GM23338 (cell line): ENCODE data around the gene MAGOH. TPM values are rescaled to one million over a fixed set of nuclear protein-coding genes. Genes with fewer than 3 reads are reported as not detected.

Experiments
- ATAC-seq: fragments of 200-7000 bp; cut with Tn5 transposase; 3 replicates; pipeline ENCODE4 v1.9.1; 2020
- DNase-seq: peaks from one replicate; pipeline ENCODE4 v3.0.0-alpha.2; 2015; ENCODE audit warnings: low spot score
- H2AFZ ChIP-seq: fragments of 200-600 bp; sonication (generic); 2 replicates; pipeline ENCODE4 v1.8.0; 2016; ENCODE audit warnings: antibody characterized with exemption, mild to moderate bottlenecking, moderate library complexity
- H3F3A ChIP-seq: fragments of 200-600 bp; sonication (generic); replicated peaks from 2 replicates; pipeline ENCODE4 v1.8.0; 2017; ENCODE audit warnings: antibody characterized with exemption, mixed run types, low read depth
- H3K27ac ChIP-seq: fragments of 200-600 bp; sonication (generic); 2 replicates; pipeline ENCODE4 v1.6.1; 2016; ENCODE audit warnings: low read depth
- H3K27me3 ChIP-seq: fragments of 200-600 bp; sonication (generic); 2 replicates; pipeline ENCODE4 v1.8.0; 2016; ENCODE audit warnings: mild to moderate bottlenecking, mixed run types, moderate library complexity; ENCODE audit not compliant: insufficient read depth
- H3K36me3 ChIP-seq: fragments of 200-600 bp; sonication (generic); 2 replicates; pipeline ENCODE4 v1.8.0; 2016; ENCODE audit warnings: mild to moderate bottlenecking; ENCODE audit not compliant: insufficient read depth
- H3K4me1 ChIP-seq: fragments of 200-600 bp; sonication (generic); 2 replicates; pipeline ENCODE4 v1.8.0; 2016; ENCODE audit warnings: mild to moderate bottlenecking, moderate library complexity; ENCODE audit not compliant: insufficient read depth
- H3K4me2 ChIP-seq: fragments of 200-600 bp; sonication (generic); 2 replicates; pipeline ENCODE4 v1.7.1; 2017; ENCODE audit warnings: mixed run types
- H3K4me3 ChIP-seq: fragments of 200-600 bp; sonication (generic); 2 replicates; pipeline ENCODE4 v1.6.1; 2016; ENCODE audit warnings: mixed run types
- H3K79me2 ChIP-seq: fragments of 200-600 bp; sonication (generic); replicated peaks from 2 replicates; pipeline ENCODE4 v1.8.0; 2017; ENCODE audit warnings: mild to moderate bottlenecking; ENCODE audit not compliant: insufficient read depth
- H3K9me2 ChIP-seq: fragments of 200-600 bp; sonication (generic); 2 replicates; pipeline ENCODE4 v1.8.0; 2017; ENCODE audit not compliant: insufficient read depth
- H4K20me1 ChIP-seq: fragments of 200-600 bp; sonication (generic); replicated peaks from 2 replicates; pipeline ENCODE4 v1.8.0; 2017; ENCODE audit warnings: mild to moderate bottlenecking; ENCODE audit not compliant: insufficient read depth
- H3K27ac Mint-ChIP-seq: 2 replicates; pipeline ENCODE4 v1.8.0; 2020; ENCODE audit warnings: inconsistent platforms, mild to moderate bottlenecking, moderate library complexity, mixed read lengths
- H3K27me3 Mint-ChIP-seq: 3 replicates; pipeline ENCODE4 v1.8.0; 2022; ENCODE audit warnings: low read depth, mild to moderate bottlenecking, moderate library complexity, mixed read lengths, inconsistent platforms; ENCODE audit not compliant: insufficient read depth, poor library complexity
- H3K36me3 Mint-ChIP-seq: 3 replicates; pipeline ENCODE4 v1.8.0; 2021; ENCODE audit warnings: low read depth, mild to moderate bottlenecking, inconsistent platforms, moderate library complexity, mixed read lengths
- H3K4me1 Mint-ChIP-seq: 3 replicates; pipeline ENCODE4 v1.8.0; 2020; ENCODE audit warnings: mild to moderate bottlenecking, inconsistent platforms, mixed read lengths
- H3K4me3 Mint-ChIP-seq: 3 replicates; pipeline ENCODE4 v1.8.0; 2021; ENCODE audit warnings: moderate library complexity, mild to moderate bottlenecking, inconsistent platforms, mixed read lengths
- H3K9me3 Mint-ChIP-seq: 3 replicates; pipeline ENCODE4 v1.8.0; 2020; ENCODE audit warnings: moderate library complexity, mild to moderate bottlenecking, inconsistent platforms, mixed read lengths
- CREB1 ChIP-seq: fragments of 250-450 bp; sonication (Bioruptor Pico); IDR thresholded peaks from 2 replicates; pipeline ENCODE4 v1.5.0; 2020; ENCODE audit warnings: low read depth, mild to moderate bottlenecking, moderate library complexity
- CTCF ChIP-seq, 2 experiments: fragments of 200-600 bp in 1 of 2; sonication (generic) in 1 of 2; conservative IDR thresholded peaks; 2 replicates each; pipeline versions ENCODE4 v1.5.1 to v1.6.1; 2016 to 2017; ENCODE audit warnings: antibody characterized with exemption in 2 of 2, low read depth in 2 of 2, mild to moderate bottlenecking in 2 of 2, moderate library complexity in 1 of 2
- EZH2phosphoT487 ChIP-seq: fragments of 200-600 bp; sonication (generic); IDR thresholded peaks from one replicate; pipeline ENCODE4 v1.8.1; 2018; ENCODE audit warnings: antibody characterized with exemption; ENCODE audit not compliant: unreplicated experiment
- JUNB ChIP-seq: IDR thresholded peaks from one replicate; pipeline ENCODE4 v1.6.1; 2016; ENCODE audit warnings: antibody characterized with exemption; ENCODE audit not compliant: unreplicated experiment
- NANOG ChIP-seq: IDR thresholded peaks from 2 replicates; pipeline ENCODE4 v1.6.1; 2016; ENCODE audit warnings: antibody characterized with exemption, borderline replicate concordance
- ZNF114 ChIP-seq: fragments of 250-450 bp; sonication (Bioruptor Pico); IDR thresholded peaks from 2 replicates; pipeline ENCODE4 v1.5.0; 2020; ENCODE audit warnings: mild to moderate bottlenecking, moderate library complexity
- ZNF462 ChIP-seq: fragments of 250-450 bp; sonication (Bioruptor Pico); IDR thresholded peaks from 2 replicates; pipeline ENCODE4 v1.5.0; 2020; ENCODE audit warnings: mild to moderate bottlenecking, moderate library complexity
- polyA plus RNA-seq: library from polyadenylated mRNA; unstranded; fragments of >200 nt; fragmentation: Nextera tagmentation; extraction: Ambion mirVana; gene quantifications from 2 replicates; pipeline ENCODE4 v1.2.1, GENCODE V29; 2016
- total RNA-seq: library from RNA; depleted of rRNA; stranded (reverse); fragments of >200 nt; shearing (Covaris generic); gene quantifications from 2 replicates; pipeline ENCODE4 v1.2.3, GENCODE V29; 2014

Gene MAGOH
- total and polyA plus RNA-seq, 2 experiments from 2014 or later = 79.3 to 185 TPM

GRCh38 chr1:53207726-53208125 lies 30.6 kb downstream of the MAGOH start (continued):
- TF ChIP-seq ZNF462 (CRISPR knock-in tag) (no peak), CTCF (conservative IDR thresholded peaks at IDR 0.05; ENCODE audit: low read depth in 2 of 2) (no peak), ZNF114 (CRISPR knock-in tag) (no peak), EZH2phosphoT487 (no peak), JUNB (no peak)

- Histone ChIP-seq H3K4me3 (no peak overlapping the region), H3F3A (no peaks in the 10 kb centered on the region), H3K27me3 (no peaks in the 10 kb centered on the region), H3K36me3 (peaks cover 59% of the 10 kb centered on the region), H3K4me2 (no peak overlapping the region), H3K27ac (no peak overlapping the region), H3K4me1 (no peaks in the 10 kb centered on the region), H3K79me2 (no peaks in the 10 kb centered on the region), H3K9me2 (no peaks in the 10 kb centered on the region), H2AFZ (no peak overlapping the region), H4K20me1 (peaks cover 5% of the 10 kb centered on the region; the same call in 1 of the 2 replicates)
- Mint-ChIP-seq H3K4me3 (no peak overlapping the region), H3K27ac (no peak overlapping the region), H3K9me3 (peaks cover 33% of the 10 kb centered on the region), H3K36me3 (peaks cover 97% of the 10 kb centered on the region), H3K27me3 (peaks cover 5% of the 10 kb centered on the region), H3K4me1 (no peaks in the 10 kb centered on the region)
- DNase-seq (no peak), ATAC-seq (no peak)
- TF ChIP-seq CREB1 (CRISPR knock-in tag) (no peak), ZNF114 (CRISPR knock-in tag) (no peak), CTCF (conservative IDR thresholded peaks at IDR 0.05; ENCODE audit: low read depth in 2 of 2) (no peak), NANOG (no peak)
These were observed 31.5 kb downstream of the MAGOH start for GRCh38 chr1:53206735-53207379.
